ENCODE measurements around the gene POLR3K.
"Not testable (repeated sequence)": the region's sequence is repeated elsewhere in the genome, so short reads cannot be mapped to it uniquely, and the experiment has no call there.

POLR3K gene

GRCh38 chr16:38941-39892 is 14.2 kb downstream of the POLR3K start:
- Histone ChIP-seq H3K27me3 (ENCODE audit: insufficient read depth, poor library complexity, severe bottlenecking) (no peaks in the 10 kb centered on the region), H3K27ac (replicated peaks) (peak overlapping the region; percentile 81)
- no peak for TF ChIP-seq REST (IDR thresholded peaks at IDR 0.05; ENCODE audit: insufficient replicate concordance, low read depth)
- no peak for TF ChIP-seq CTCF (IDR thresholded peaks at IDR 0.05; ENCODE audit: insufficient read depth, low read length)
- TF ChIP-seq SPI1 (IDR thresholded peaks at IDR 0.05; ENCODE audit: borderline replicate concordance, low read depth): peak; percentile 92
- TF ChIP-seq GABPA (IDR thresholded peaks at IDR 0.05; ENCODE audit: low read depth): no peak
- TF ChIP-seq POLR2AphosphoS5 (IDR thresholded peaks at IDR 0.05; ENCODE audit: low read depth): peak; percentile 78

GRCh38 chr16:38206-38605 is 15.2 kb downstream of the POLR3K start:
- H3K4me3 ChIP-seq (replicated peaks; ENCODE audit: insufficient read depth, low read length); DNase-seq (ENCODE audit: low read depth in 1 of 2, low spot score in 1 of 2); H3K27me3 ChIP-seq (ENCODE audit: insufficient read depth, poor library complexity, severe bottlenecking): not testable (repeated sequence)
- H3K27ac ChIP-seq (replicated peaks): peak overlapping the region; percentile 81

More at GRCh38 chr16:38941-39892, 14.2 kb downstream of the POLR3K start:
- no peak overlapping the region for H3K4me3 ChIP-seq (replicated peaks; ENCODE audit: insufficient read depth, low read length)
- peak; percentile 92 to 93 for DNase-seq (ENCODE audit: low read depth in 1 of 2, low spot score in 1 of 2)

GRCh38 chr16:37511-37910 is 15.9 kb downstream of the POLR3K start:
- Histone ChIP-seq H3K27ac (replicated peaks) (peak overlapping the region; percentile 81), H3K27me3 (ENCODE audit: insufficient read depth, poor library complexity, severe bottlenecking) (no peaks in the 10 kb centered on the region), H3K4me3 (replicated peaks; ENCODE audit: insufficient read depth, low read length) (no peak overlapping the region)
- DNase-seq (ENCODE audit: low read depth in 1 of 2, low spot score in 1 of 2): peak; percentile 67 to 84
- no peak for TF ChIP-seq POLR2AphosphoS5 (IDR thresholded peaks at IDR 0.05; ENCODE audit: low read depth)
- no peak for TF ChIP-seq REST (IDR thresholded peaks at IDR 0.05; ENCODE audit: insufficient replicate concordance, low read depth)
- no peak for TF ChIP-seq GABPA (IDR thresholded peaks at IDR 0.05; ENCODE audit: low read depth)
- no peak for TF ChIP-seq CTCF (IDR thresholded peaks at IDR 0.05; ENCODE audit: insufficient read depth, low read length)
- no peak for TF ChIP-seq SPI1 (IDR thresholded peaks at IDR 0.05; ENCODE audit: borderline replicate concordance, low read depth)

- TF ChIP-seq SPI1 (IDR thresholded peaks at IDR 0.05; ENCODE audit: borderline replicate concordance, low read depth) (no peak), POLR2AphosphoS5 (IDR thresholded peaks at IDR 0.05; ENCODE audit: low read depth) (no peak), GABPA (IDR thresholded peaks at IDR 0.05; ENCODE audit: low read depth) (no peak), REST (IDR thresholded peaks at IDR 0.05; ENCODE audit: insufficient replicate concordance, low read depth) (no peak), CTCF (IDR thresholded peaks at IDR 0.05; ENCODE audit: insufficient read depth, low read length) (no peak)
- Histone ChIP-seq H3K4me3 (replicated peaks; ENCODE audit: insufficient read depth, low read length) (no peak overlapping the region), H3K27me3 (ENCODE audit: insufficient read depth, poor library complexity, severe bottlenecking) (no peaks in the 10 kb centered on the region), H3K27ac (replicated peaks) (peak overlapping the region; percentile 81)
- no peak for DNase-seq (ENCODE audit: low read depth in 1 of 2, low spot score in 1 of 2)
Measured at GRCh38 chr16:36336-36984, 16.9 kb downstream of the POLR3K start.

Data from HL-60 (cell line).